ENCODE measurements around the gene MRPL48. TPM values are rescaled to one million over a fixed set of nuclear protein-coding genes. Genes with fewer than 3 reads are reported as not detected.

MRPL48 gene
- total RNA-seq, 2 donors from 2014 or later: 36.4 to 55.3 TPM

- H3K27me3 Mint-ChIP-seq (ENCODE audit: insufficient read depth): no peaks in the 10 kb centered on the region
- TF ChIP-seq, protein P1, sequence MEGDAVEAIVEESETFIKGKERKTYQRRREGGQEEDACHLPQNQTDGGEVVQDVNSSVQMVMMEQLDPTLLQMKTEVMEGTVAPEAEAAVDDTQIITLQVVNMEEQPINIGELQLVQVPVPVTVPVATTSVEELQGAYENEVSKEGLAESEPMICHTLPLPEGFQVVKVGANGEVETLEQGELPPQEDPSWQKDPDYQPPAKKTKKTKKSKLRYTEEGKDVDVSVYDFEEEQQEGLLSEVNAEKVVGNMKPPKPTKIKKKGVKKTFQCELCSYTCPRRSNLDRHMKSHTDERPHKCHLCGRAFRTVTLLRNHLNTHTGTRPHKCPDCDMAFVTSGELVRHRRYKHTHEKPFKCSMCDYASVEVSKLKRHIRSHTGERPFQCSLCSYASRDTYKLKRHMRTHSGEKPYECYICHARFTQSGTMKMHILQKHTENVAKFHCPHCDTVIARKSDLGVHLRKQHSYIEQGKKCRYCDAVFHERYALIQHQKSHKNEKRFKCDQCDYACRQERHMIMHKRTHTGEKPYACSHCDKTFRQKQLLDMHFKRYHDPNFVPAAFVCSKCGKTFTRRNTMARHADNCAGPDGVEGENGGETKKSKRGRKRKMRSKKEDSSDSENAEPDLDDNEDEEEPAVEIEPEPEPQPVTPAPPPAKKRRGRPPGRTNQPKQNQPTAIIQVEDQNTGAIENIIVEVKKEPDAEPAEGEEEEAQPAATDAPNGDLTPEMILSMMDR (conservative IDR thresholded peaks at IDR 0.05): no peak
- no peak for DNase-seq
- Histone ChIP-seq H3K4me1 (ENCODE audit: control insufficient read depth, insufficient read depth, low read length) (no peaks in the 10 kb centered on the region), H3K9ac (ENCODE audit: extremely low read depth, low read length, poor library complexity, severe bottlenecking) (no peak overlapping the region), H3K27me3 (ENCODE audit: control insufficient read depth, insufficient read depth, low read length, poor library complexity, severe bottlenecking) (no peaks in the 10 kb centered on the region), H3K4me3 (ENCODE audit: low read length) (no peak overlapping the region), H3K36me3 (ENCODE audit: control insufficient read depth, insufficient read depth, low read length) (peaks cover 16% of the 10 kb centered on the region), H3K27ac (ENCODE audit: low read depth, low read length) (no peak overlapping the region), H3K9me3 (ENCODE audit: control insufficient read depth, low read length) (no peaks in the 10 kb centered on the region)
- peaks cover 7% of the 10 kb centered on the region for H3K4me1 Mint-ChIP-seq
- WGBS, 2 experiments (ENCODE audit: insufficient coverage in 1 of 2, insufficient read length in 1 of 2): 90% methylated on average over 1 of the region's 1 CpG; no CpG with 5 or more reads in 1 of the 2 experiments
- no peaks in the 10 kb centered on the region for H3K9me3 Mint-ChIP-seq
- peaks cover 24% of the 10 kb centered on the region for H3K36me3 Mint-ChIP-seq (ENCODE audit: low read depth)
- H3K27ac Mint-ChIP-seq: no peak overlapping the region
- no peak overlapping the region for H3K4me3 Mint-ChIP-seq
Observed at GRCh38 chr11:73808052-73808451, 20.4 kb downstream of the MRPL48 start.

GRCh38 chr11:73810637-73811036 lies 23.0 kb downstream of the MRPL48 start:
- no peak overlapping the region for H3K9ac ChIP-seq (ENCODE audit: extremely low read depth, low read length, poor library complexity, severe bottlenecking)
- H3K27ac Mint-ChIP-seq: no peak overlapping the region
- H3K27ac ChIP-seq (ENCODE audit: low read depth, low read length): no peak overlapping the region
- H3K9me3 ChIP-seq (ENCODE audit: control insufficient read depth, low read length): no peaks in the 10 kb centered on the region
- 100% methylated on average over 1 of the region's 1 CpG; no CpG with 5 or more reads in 1 of the 2 experiments for WGBS, 2 experiments (ENCODE audit: insufficient coverage in 1 of 2, insufficient read length in 1 of 2)
- H3K9me3 Mint-ChIP-seq: no peaks in the 10 kb centered on the region
- DNase-seq: no peak
- no peaks in the 10 kb centered on the region for H3K27me3 Mint-ChIP-seq (ENCODE audit: insufficient read depth)
- no peaks in the 10 kb centered on the region for H3K4me1 ChIP-seq (ENCODE audit: control insufficient read depth, insufficient read depth, low read length)
- peaks cover 16% of the 10 kb centered on the region for H3K36me3 ChIP-seq (ENCODE audit: control insufficient read depth, insufficient read depth, low read length)
- no peak overlapping the region for H3K4me3 Mint-ChIP-seq
- H3K27me3 ChIP-seq (ENCODE audit: control insufficient read depth, insufficient read depth, low read length, poor library complexity, severe bottlenecking): no peaks in the 10 kb centered on the region
- TF ChIP-seq, protein P1 (conservative IDR thresholded peaks at IDR 0.05): no peak
- H3K36me3 Mint-ChIP-seq (ENCODE audit: low read depth): peaks cover 31% of the 10 kb centered on the region
- H3K4me1 Mint-ChIP-seq: no peaks in the 10 kb centered on the region
- no peak overlapping the region for H3K4me3 ChIP-seq (ENCODE audit: low read length)

DNA sequence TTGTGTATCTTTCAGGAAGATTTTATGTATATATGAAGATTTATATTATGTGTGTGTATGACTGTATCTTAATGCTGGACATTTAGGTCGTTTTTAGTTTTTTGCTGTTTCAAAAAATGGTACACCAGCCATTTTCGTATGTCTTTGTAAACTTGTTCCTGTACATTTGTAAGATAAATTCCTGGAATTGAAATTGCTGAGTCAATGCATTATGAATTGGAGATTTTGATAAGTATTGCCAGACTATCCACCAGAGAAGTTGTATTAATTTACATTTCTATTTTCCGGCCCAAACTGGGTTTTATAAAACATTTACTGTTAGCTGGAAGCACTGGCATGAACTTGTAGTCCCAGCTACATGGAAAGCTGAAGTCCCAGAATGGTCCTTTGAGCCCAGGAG lies 24.6 kb downstream of the MRPL48 start:
- H3K9me3 Mint-ChIP-seq: peaks cover 7% of the 10 kb centered on the region
- TF ChIP-seq, protein P1 (conservative IDR thresholded peaks at IDR 0.05): no peak
- H3K9me3 ChIP-seq (ENCODE audit: control insufficient read depth, low read length): peaks cover 4% of the 10 kb centered on the region
- no peaks in the 10 kb centered on the region for H3K4me1 ChIP-seq (ENCODE audit: control insufficient read depth, insufficient read depth, low read length)
- no peak overlapping the region for H3K27ac ChIP-seq (ENCODE audit: low read depth, low read length)
- H3K27ac Mint-ChIP-seq: no peak overlapping the region
- no peak overlapping the region for H3K4me3 Mint-ChIP-seq
- DNase-seq: no peak
- H3K27me3 Mint-ChIP-seq (ENCODE audit: insufficient read depth): no peaks in the 10 kb centered on the region
- H3K4me3 ChIP-seq (ENCODE audit: low read length): no peak overlapping the region
- peaks cover 32% of the 10 kb centered on the region for H3K36me3 Mint-ChIP-seq (ENCODE audit: low read depth)
- H3K36me3 ChIP-seq (ENCODE audit: control insufficient read depth, insufficient read depth, low read length): peaks cover 16% of the 10 kb centered on the region
- no peak overlapping the region for H3K9ac ChIP-seq (ENCODE audit: extremely low read depth, low read length, poor library complexity, severe bottlenecking)
- no peaks in the 10 kb centered on the region for H3K4me1 Mint-ChIP-seq
- 93 to 96% methylated on average over 3 of the region's 3 CpGs for WGBS, 2 experiments (ENCODE audit: insufficient coverage in 1 of 2, insufficient read length in 1 of 2)
- H3K27me3 ChIP-seq (ENCODE audit: control insufficient read depth, insufficient read depth, low read length, poor library complexity, severe bottlenecking): no peaks in the 10 kb centered on the region

Data from endodermal cell (in vitro differentiated cells).